K562 (cell line): ENCODE measurements around the gene NCL. TPM values are rescaled to one million over a fixed set of nuclear protein-coding genes. Genes with fewer than 3 reads are reported as not detected.

Experiments used
- ATAC-seq: fragments of 200-7000 bp; cut with Tn5 transposase; 3 replicates; pipeline ENCODE4 v1.9.1; 2020; ENCODE audit warnings: moderate library complexity
- BruUV-seq: library from RNA; stranded (reverse); fragments of 400-500 nt; replicated peaks from 2 replicates; lab custom pipeline; 2021; lab: Mats Ljungman, UMichigan
- CTCF ChIA-PET: fragments of 300-600 bp; formaldehyde crosslinking; extraction: SDS; loops from one replicate; lab custom pipeline; 2021; ENCODE audit warnings: low intra/inter-chr PET ratio; lab: Yijun Ruan, JAX
- POLR2A ChIA-PET: fragments of 300-600, 350-650 bp; sonication (Branson Sonifier 250); formaldehyde crosslinking; extraction: SDS; loops from one replicate; lab custom pipeline; 2021; ENCODE audit warnings: antibody characterized with exemption, inconsistent platforms; lab: Yijun Ruan, JAX
- DNase-seq, 4 experiments: peaks; one replicate each; pipeline versions ENCODE4 v3.0.0 to v3.0.0-alpha.2; 2011 to 2018; ENCODE audit warnings: low spot score in 3 of 4, mixed read lengths in 3 of 4; ENCODE audit errors: extremely low read depth in 1 of 4
- FAIRE-seq: peaks from 2 replicates; lab custom pipeline; 2011; peaks lifted over from hg19 to GRCh38; lab: Jason Lieb, UNC
- H2AFZ ChIP-seq: 2 replicates; pipeline ENCODE4 v1.6.0; 2011; ENCODE audit warnings: low read depth, low read length, control low read depth, inconsistent platforms
- H3K27ac ChIP-seq: fragments of 200-600 bp; 3 replicates; pipeline ENCODE4 v1.8.0; 2011; ENCODE audit warnings: low read depth, mild to moderate bottlenecking, control low read depth, inconsistent platforms, low read length, moderate library complexity, mixed read lengths; ENCODE audit errors: extremely low read depth
- H3K27me3 ChIP-seq, 2 experiments: fragments of 300-600 bp in 1 of 2; 2 replicates in 1 of 2; 3 replicates in 1 of 2; pipeline versions ENCODE4 v1.6.0 to v1.8.0; 2011; ENCODE audit warnings: inconsistent platforms in 2 of 2, low read length in 2 of 2, mild to moderate bottlenecking in 1 of 2, mixed read lengths in 1 of 2, moderate library complexity in 1 of 2; ENCODE audit not compliant: control insufficient read depth in 2 of 2, insufficient read depth in 2 of 2
- H3K36me3 ChIP-seq: fragments of 300-600 bp; 3 replicates; pipeline ENCODE4 v1.8.0; 2011; ENCODE audit warnings: mild to moderate bottlenecking, low read length, inconsistent platforms; ENCODE audit not compliant: control insufficient read depth, insufficient read depth
- H3K4me1 ChIP-seq, 2 experiments: fragments of 200-600 bp in 1 of 2; replicated peaks in 1 of 2; 2 replicates in 1 of 2; 3 replicates in 1 of 2; pipeline versions ENCODE4 v1.5.1 to v1.8.0; 2011; ENCODE audit warnings: inconsistent platforms in 2 of 2, low read length in 2 of 2, mild to moderate bottlenecking in 1 of 2, mixed read lengths in 1 of 2, moderate library complexity in 1 of 2; ENCODE audit not compliant: control insufficient read depth in 2 of 2, insufficient read depth in 2 of 2
- H3K4me2 ChIP-seq: 2 replicates; pipeline ENCODE4 v1.6.1; 2011; ENCODE audit warnings: low read length, control low read depth, inconsistent platforms, mixed read lengths; ENCODE audit not compliant: insufficient read depth
- H3K4me3 ChIP-seq: fragments of 200-600 bp; sonication (generic), shearing (Covaris generic); 2 replicates; pipeline ENCODE4 v1.5.1; 2016; ENCODE audit warnings: control low read depth, inconsistent platforms
- H3K79me2 ChIP-seq: fragments of 200-600 bp; 3 replicates; pipeline ENCODE4 v1.8.0; 2011; ENCODE audit warnings: low read length, inconsistent platforms; ENCODE audit not compliant: control insufficient read depth, insufficient read depth
- H3K9ac ChIP-seq, 2 experiments: 2 replicates each; pipeline versions ENCODE4 v1.6.0 to v1.6.1; 2011; ENCODE audit warnings: low read depth in 2 of 2, low read length in 2 of 2, control low read depth in 1 of 2, inconsistent platforms in 1 of 2, mild to moderate bottlenecking in 1 of 2, mixed read lengths in 1 of 2; ENCODE audit not compliant: insufficient read depth in 1 of 2
- H3K9me1 ChIP-seq: one replicate; pipeline ENCODE4 v1.6.0; 2011; ENCODE audit warnings: inconsistent platforms, mild to moderate bottlenecking, low read length, moderate library complexity; ENCODE audit not compliant: control insufficient read depth, insufficient read depth
- H3K9me3 ChIP-seq: replicated peaks from 2 replicates; pipeline ENCODE4 v1.5.1; 2011; ENCODE audit warnings: low read depth, low read length, inconsistent platforms; ENCODE audit not compliant: control insufficient read depth, insufficient read depth
- H4K20me1 ChIP-seq: replicated peaks from 2 replicates; pipeline ENCODE4 v1.6.1; 2011; ENCODE audit warnings: low read length, inconsistent platforms, mixed read lengths; ENCODE audit not compliant: control insufficient read depth, insufficient read depth
- EGR1 ChIP-seq: fragments of 450-650 bp; conservative IDR thresholded peaks from 2 replicates; pipeline ENCODE4 v1.6.1; 2017; ENCODE audit warnings: mild to moderate bottlenecking
- JUND ChIP-seq, 2 experiments: IDR thresholded peaks; 2 replicates in 1 of 2; 3 replicates in 1 of 2; pipeline ENCODE4 v1.6.1; 2011; ENCODE audit warnings: borderline replicate concordance in 2 of 2, low read depth in 2 of 2, low read length in 2 of 2, improper control_type of control experiment in 1 of 2, missing biosample characterization in 1 of 2, missing genetic modification characterization in 1 of 2, missing genetic modification reagents in 1 of 2
- MCM2 ChIP-seq: fragments of 450-650 bp; IDR thresholded peaks from 2 replicates; pipeline ENCODE4 v1.6.1; 2017; ENCODE audit warnings: low read depth, mild to moderate bottlenecking
- PURB ChIP-seq: sonication (generic); formaldehyde crosslinking; IDR thresholded peaks from 2 replicates; pipeline ENCODE4 v1.9.0; 2021; ENCODE audit warnings: low read depth, mild to moderate bottlenecking, missing genetic modification reagents
- SMARCC2 ChIP-seq: fragments of 450-650 bp; IDR thresholded peaks from 2 replicates; pipeline ENCODE4 v1.6.1; 2017; ENCODE audit warnings: antibody characterized with exemption, moderate library complexity, mild to moderate bottlenecking, low read depth
- ZFPM2 ChIP-seq: fragments of 250-450 bp; sonication (Bioruptor Pico); IDR thresholded peaks from 2 replicates; pipeline ENCODE4 v1.5.1; 2022; ENCODE audit warnings: mild to moderate bottlenecking
- ZNF696 ChIP-seq: fragments of 250-450 bp; sonication (Bioruptor Pico); conservative IDR thresholded peaks from 2 replicates; pipeline ENCODE4 v1.4.0; 2020; ENCODE audit warnings: mild to moderate bottlenecking, moderate library complexity
- WGBS: fragments of 100-300 bp; shearing (Covaris generic); methylation state at CpG from one replicate; pipeline ENCODE4 v1.1.6; 2016; ENCODE audit warnings: low coverage, mixed read lengths; ENCODE audit not compliant: insufficient coverage; ENCODE audit errors: missing lambda C conversion rate; 5-methylcytosine and 5-hydroxymethylcytosine counted together
- in situ Hi-C: fragments of 300-500 bp; cut with MboI; formaldehyde crosslinking; loops from 4 replicates; pipeline ENCODE4 v1.15.0; 2018; ENCODE audit warnings: inconsistent platforms, mixed read lengths
- intact Hi-C: fragments of 100-400 bp; cut with micrococcal nuclease; formaldehyde crosslinking; loops from 2 replicates; pipeline ENCODE4 v1.14.2; 2022
- polyA plus RNA-seq, 8 experiments: library from polyadenylated mRNA; depleted of rRNA in 4 of 8; stranded (reverse) in 5 of 8; unstranded in 3 of 8; fragments of >200 nt; fragmentation: Nextera tagmentation in 2 of 8; fragmentation: Illumina TruSeq in 1 of 8; extraction: Ambion mirVana in 2 of 8; extraction: Trizol in 1 of 8; gene quantifications; 2 replicates each; pipeline versions ENCODE4 v1.2.1 to v1.2.3, GENCODE V29; 2011 to 2014; ENCODE audit warnings: inconsistent platforms in 1 of 8, missing spikeins in 1 of 8
- total RNA-seq, 7 experiments: library from RNA; depleted of rRNA in 6 of 7; stranded (reverse); fragments of >200 nt in 6 of 7; fragmentation: Illumina TruSeq in 2 of 7; extraction: Trizol in 2 of 7; gene quantifications; 2 replicates each; pipeline versions ENCODE4 v1.2.1 to v1.2.3, GENCODE V29; 2011 to 2021; ENCODE audit warnings: low replicate concordance in 1 of 7
- TF ChIP-seq, protein P1 (sequence below): sonication (generic); formaldehyde crosslinking; IDR thresholded peaks from 2 replicates; pipeline ENCODE4 v1.4.0; 2020; ENCODE audit warnings: mild to moderate bottlenecking, missing genetic modification reagents

NCL gene
- total and polyA plus RNA-seq, 9 of the 15 experiments (the other 6 are each of a cell fraction or from before 2014, with no cell fraction given) = 80.9 to 732 (median 361) TPM

- POLR2A ChIA-PET = interaction anchor here (0.6 to 1.4 kb wide), 2 partner anchors 28 to 39 kb away, joined by 3 read pairs; partner anchors contain the start of gene NCL
- Histone ChIP-seq H3K4me1 (no peaks in the 10 kb centered on the region), H3K79me2 (no peaks in the 10 kb centered on the region), H3K9ac (no peak overlapping the region), H3K9me3 (0 out of 2 replicates have a peak, but pooled peaks cover 2% of the 10 kb centered on the region), H4K20me1 (no peaks in the 10 kb centered on the region), H2AFZ (no peak overlapping the region), H3K4me3 (no peak overlapping the region), H3K27me3 (peaks cover 0 to 32% of the 10 kb centered on the region in 2 experiments; a peak in 3 of 5 replicates), H3K4me2 (no peak overlapping the region), H3K9me1 (no peaks in the 10 kb centered on the region), H3K27ac (no peak overlapping the region), H3K36me3 (no peaks in the 10 kb centered on the region)
- CTCF ChIA-PET = no interaction called here
- 7% methylated on average over 6 of the region's 8 CpGs for WGBS
- in situ Hi-C loops (no loop called here), intact Hi-C loops (no loop called here)
- no peak for DNase-seq
- BruUV-seq = no TSS peak
- ATAC-seq = no peak
- no peak for FAIRE-seq
- no peak for TF ChIP-seq JUND (IDR thresholded peaks at IDR 0.05; ENCODE audit: borderline replicate concordance, low read depth, low read length)
- no peak for TF ChIP-seq JUND (tag; IDR thresholded peaks at IDR 0.05; ENCODE audit: borderline replicate concordance, low read depth, low read length)
- TF ChIP-seq PURB (CRISPR knock-in tag) = no peak
Measured at GRCh38 chr2:231425291-231425810, 38.9 kb downstream of the NCL start.

- in situ Hi-C loops = no loop called here
- Histone ChIP-seq H3K79me2 (no peaks in the 10 kb centered on the region), H3K4me2 (no peak overlapping the region), H3K36me3 (no peaks in the 10 kb centered on the region), H3K4me1 (peaks cover 0 to 4% of the 10 kb centered on the region in 2 experiments; a peak in 2 of 5 replicates), H3K9ac (no peak overlapping the region), H3K9me1 (no peaks in the 10 kb centered on the region), H3K27ac (no peak overlapping the region), H2AFZ (no peak overlapping the region), H3K4me3 (no peak overlapping the region), H4K20me1 (no peaks in the 10 kb centered on the region), H3K27me3 (peaks cover 6 to 46% of the 10 kb centered on the region in 2 experiments; a peak in 4 of 5 replicates), H3K9me3 (no peaks in the 10 kb centered on the region)
- DNase-seq (no peak), FAIRE-seq (no peak), ATAC-seq (no peak)
- no TSS peak for BruUV-seq
- ChIA-PET POLR2A (interaction anchor here (0.9 to 1.3 kb wide), 2 partner anchors 9 to 41 kb away, joined by 3 to 4 read pairs; partner anchors contain the start of gene NCL), CTCF (no interaction called here)
- intact Hi-C loops = no loop called here
- WGBS = 68% methylated on average over 10 of the region's 10 CpGs
- TF ChIP-seq SMARCC2 = no peak
- TF ChIP-seq, protein P1, sequence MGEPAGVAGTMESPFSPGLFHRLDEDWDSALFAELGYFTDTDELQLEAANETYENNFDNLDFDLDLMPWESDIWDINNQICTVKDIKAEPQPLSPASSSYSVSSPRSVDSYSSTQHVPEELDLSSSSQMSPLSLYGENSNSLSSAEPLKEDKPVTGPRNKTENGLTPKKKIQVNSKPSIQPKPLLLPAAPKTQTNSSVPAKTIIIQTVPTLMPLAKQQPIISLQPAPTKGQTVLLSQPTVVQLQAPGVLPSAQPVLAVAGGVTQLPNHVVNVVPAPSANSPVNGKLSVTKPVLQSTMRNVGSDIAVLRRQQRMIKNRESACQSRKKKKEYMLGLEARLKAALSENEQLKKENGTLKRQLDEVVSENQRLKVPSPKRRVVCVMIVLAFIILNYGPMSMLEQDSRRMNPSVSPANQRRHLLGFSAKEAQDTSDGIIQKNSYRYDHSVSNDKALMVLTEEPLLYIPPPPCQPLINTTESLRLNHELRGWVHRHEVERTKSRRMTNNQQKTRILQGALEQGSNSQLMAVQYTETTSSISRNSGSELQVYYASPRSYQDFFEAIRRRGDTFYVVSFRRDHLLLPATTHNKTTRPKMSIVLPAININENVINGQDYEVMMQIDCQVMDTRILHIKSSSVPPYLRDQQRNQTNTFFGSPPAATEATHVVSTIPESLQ (CRISPR knock-in tag) = no peak
- no peak for TF ChIP-seq MCM2
- TF ChIP-seq EGR1 = no peak
- no peak for TF ChIP-seq ZNF696 (CRISPR knock-in tag)
- no peak for TF ChIP-seq ZFPM2
Measured at GRCh38 chr2:231423176-231423575, 41.1 kb downstream of the NCL start.
